Left lung (tissue), 10 donors: ENCODE data around the gene TRAPPC2L. TPM values are rescaled to one million over a fixed set of nuclear protein-coding genes. Genes with fewer than 3 reads are reported as not detected.

ENCODE experiments used
- ATAC-seq: fragments of 200-7000 bp; cut with Tn5 transposase; one replicate; pipeline ENCODE4 v1.9.1; 2020; ENCODE audit warnings: moderate library complexity
- DNase-seq, 4 donors: peaks; one replicate each; pipeline ENCODE4 v3.0.0-alpha.2; 2013 to 2020
- H3K27ac ChIP-seq, 2 donors: fragments of 200-600 bp; sonication (generic) in 1 of 2; one replicate each; pipeline versions ENCODE4 v1.5.0 to v1.8.0; 2020 to 2021
- H3K27me3 ChIP-seq, 2 donors: fragments of 200-600 bp; sonication (generic) in 1 of 2; one replicate each; pipeline versions ENCODE4 v1.5.0 to v1.8.0; 2020 to 2021
- H3K36me3 ChIP-seq, 2 donors: fragments of 200-600 bp; sonication (generic) in 1 of 2; one replicate each; pipeline versions ENCODE4 v1.5.0 to v1.8.0; 2020 to 2021
- H3K4me1 ChIP-seq, 2 donors: fragments of 200-600 bp; one replicate each; pipeline ENCODE4 v1.8.0; 2021
- H3K4me3 ChIP-seq, 2 donors: fragments of 200-600 bp; sonication (generic) in 1 of 2; one replicate each; pipeline versions ENCODE4 v1.5.0 to v1.8.0; 2020 to 2021; ENCODE audit warnings: mild to moderate bottlenecking in 1 of 2
- H3K9me3 ChIP-seq, 2 donors: fragments of 200-600 bp; sonication (generic) in 1 of 2; one replicate each; pipeline versions ENCODE4 v1.5.0 to v1.8.0; 2020 to 2021
- CTCF ChIP-seq, 2 donors: fragments of 200-600 bp; sonication (generic) in 1 of 2; IDR thresholded peaks; one replicate each; pipeline versions ENCODE4 v1.5.0 to v1.8.0; 2021; ENCODE audit warnings: antibody characterized with exemption in 2 of 2
- intact Hi-C, 2 donors: fragments of 100-400 bp; cut with DNase I; formaldehyde crosslinking; loops; one replicate each; pipeline versions ENCODE4 v1.11.2 to v1.14.2; 2022
- polyA plus RNA-seq, 6 donors: library from polyadenylated mRNA; unstranded; fragments of 120-200 nt; gene quantifications; one replicate each; pipeline ENCODE4 v1.2.1, GENCODE V29; 2013; ENCODE audit not compliant: insufficient read length in 6 of 6
- total RNA-seq, 2 donors: library from RNA; stranded (reverse); fragmentation: NEBNext Ultra II Directional; extraction: Animal tissue kit (Norgen Biotek cat#: 25700); gene quantifications; one replicate each; pipeline ENCODE4 v1.2.1, GENCODE V29; 2021
- donor health status: DM: no; HTN: yes; CAD: no.
- donor health status: DM: no; HTN: no; CAD: no.

The TRAPPC2L gene
- total and polyA plus RNA-seq, 8 donors: 47.3 to 74.4 (median 69.4) TPM

GRCh38 chr16:88901718-88902337 is 44.9 kb downstream of the TRAPPC2L start:
- H3K27me3 ChIP-seq: no peaks in the 10 kb centered on the region
- no peak for TF ChIP-seq CTCF (IDR thresholded peaks at IDR 0.05)
- peaks cover 0 to 35% of the 10 kb centered on the region in 2 donors for H3K36me3 ChIP-seq
- H3K4me1 ChIP-seq: no peaks in the 10 kb centered on the region
- no peak overlapping the region for H3K4me3 ChIP-seq
- no peak overlapping the region for H3K27ac ChIP-seq
- no peaks in the 10 kb centered on the region for H3K9me3 ChIP-seq
- intact Hi-C loops: no loop called here
- DNase-seq (no peak), ATAC-seq (no peak)

DNA sequence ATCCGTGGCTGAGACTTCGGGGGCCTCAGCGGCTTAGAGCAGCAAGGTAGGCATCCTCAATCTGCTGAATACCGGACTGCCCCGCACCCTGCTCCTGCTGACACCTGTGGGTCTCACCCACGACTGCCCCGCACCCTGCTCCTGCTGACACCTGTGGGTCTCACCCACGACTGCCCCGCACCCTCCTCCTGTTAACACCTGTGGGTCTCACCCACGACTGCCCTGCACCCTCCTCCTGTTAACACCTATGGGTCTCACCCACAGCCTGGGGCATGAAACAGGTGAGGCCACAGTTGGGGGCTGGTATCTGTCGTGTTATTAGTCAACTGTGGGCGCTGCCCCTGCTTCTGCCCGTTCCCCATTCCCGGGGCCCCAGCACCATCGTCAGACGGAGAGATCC is 45.8 kb downstream of the TRAPPC2L start:
- no peak for TF ChIP-seq CTCF (IDR thresholded peaks at IDR 0.05)
- ATAC-seq: no peak
- no peak for DNase-seq
- Histone ChIP-seq H3K36me3 (peaks cover 0 to 26% of the 10 kb centered on the region in 2 donors), H3K27me3 (no peaks in the 10 kb centered on the region), H3K4me3 (no peak overlapping the region), H3K27ac (no peak overlapping the region), H3K9me3 (no peaks in the 10 kb centered on the region), H3K4me1 (no peaks in the 10 kb centered on the region)
- intact Hi-C loops: no loop called here

GRCh38 chr16:88903267-88903666 is 46.3 kb downstream of the TRAPPC2L start:
- Histone ChIP-seq H3K36me3 (peaks cover 0 to 22% of the 10 kb centered on the region in 2 donors), H3K27me3 (no peaks in the 10 kb centered on the region), H3K27ac (no peak overlapping the region), H3K9me3 (no peaks in the 10 kb centered on the region), H3K4me3 (no peak overlapping the region), H3K4me1 (no peaks in the 10 kb centered on the region)
- TF ChIP-seq CTCF (IDR thresholded peaks at IDR 0.05): no peak
- intact Hi-C loops: no loop called here
- DNase-seq (no peak), ATAC-seq (no peak)

DNA sequence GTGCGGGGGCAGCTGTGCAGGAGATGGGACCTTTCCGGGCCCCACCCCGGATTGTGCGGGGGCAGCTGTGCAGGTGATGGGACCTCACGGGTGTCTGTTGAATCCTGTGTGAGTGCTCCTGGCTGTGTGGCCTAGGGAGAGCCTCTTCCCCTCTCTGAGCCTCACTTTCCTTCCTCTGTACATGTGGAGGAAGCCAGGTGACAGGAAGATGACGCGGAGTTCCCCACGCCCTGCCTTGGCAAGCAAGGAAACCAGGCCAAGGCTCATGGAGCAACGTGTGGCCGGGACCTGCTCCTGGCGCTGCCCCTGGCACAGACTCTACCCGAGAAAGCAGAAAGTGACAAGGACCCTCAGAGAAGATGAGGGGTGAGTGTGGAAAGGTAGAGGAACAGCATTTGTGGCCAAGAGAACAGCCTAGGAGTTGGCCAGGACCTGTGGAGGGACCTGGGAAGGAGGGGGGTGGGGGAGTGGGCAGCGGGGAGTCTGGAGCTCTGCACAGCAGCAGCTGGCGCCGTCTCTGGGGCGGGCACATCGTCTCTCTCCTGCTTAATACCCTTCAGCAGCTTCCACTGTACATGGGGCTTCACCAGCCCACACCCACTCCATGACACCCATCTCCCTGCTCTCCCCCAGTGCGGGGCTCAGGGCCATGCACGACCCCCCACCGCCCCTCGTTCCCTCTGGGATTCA is 47.9 kb downstream of the TRAPPC2L start:
- Histone ChIP-seq H3K27me3 (no peaks in the 10 kb centered on the region), H3K4me1 (no peaks in the 10 kb centered on the region), H3K36me3 (peaks cover 0 to 15% of the 10 kb centered on the region in 2 donors), H3K9me3 (no peaks in the 10 kb centered on the region), H3K4me3 (no peak overlapping the region), H3K27ac (no peak overlapping the region)
- intact Hi-C loops: no loop called here
- ATAC-seq: no peak
- DNase-seq: no peak
- no peak for TF ChIP-seq CTCF (IDR thresholded peaks at IDR 0.05)

- Histone ChIP-seq H3K27ac (no peak overlapping the region), H3K9me3 (no peaks in the 10 kb centered on the region), H3K27me3 (no peaks in the 10 kb centered on the region), H3K4me3 (no peak overlapping the region), H3K36me3 (peaks cover 0 to 8% of the 10 kb centered on the region in 2 donors), H3K4me1 (peaks cover 0 to under 1% of the 10 kb centered on the region in 2 donors)
- DNase-seq (no peak), ATAC-seq (no peak)
- TF ChIP-seq CTCF (IDR thresholded peaks at IDR 0.05): no peak
- intact Hi-C loops: no loop called here
Observed at GRCh38 chr16:88905563-88905962, 48.6 kb downstream of the TRAPPC2L start.
